GM19043 (cell line): Measurements from ENCODE around the gene LYG2.
"Not testable (repeated sequence)": the region's sequence is repeated elsewhere in the genome, so short reads cannot be mapped to it uniquely, and the experiment has no call there.

Experiments used
- ATAC-seq: cut with Tn5 transposase; IDR thresholded peaks from one replicate; pipeline ENCODE4 v1.9.1; 2021; ENCODE audit warnings: low read depth; ENCODE audit not compliant: unreplicated experiment

LYG2 gene

GRCh38 chr2:99255491-99256318 is at the start of gene LYG2:
LYG2 (minus strand) TSS chr2:99255666; CDS start chr2:99254260, 1,406 bp downstream.
- ATAC-seq = no peak

DNA sequence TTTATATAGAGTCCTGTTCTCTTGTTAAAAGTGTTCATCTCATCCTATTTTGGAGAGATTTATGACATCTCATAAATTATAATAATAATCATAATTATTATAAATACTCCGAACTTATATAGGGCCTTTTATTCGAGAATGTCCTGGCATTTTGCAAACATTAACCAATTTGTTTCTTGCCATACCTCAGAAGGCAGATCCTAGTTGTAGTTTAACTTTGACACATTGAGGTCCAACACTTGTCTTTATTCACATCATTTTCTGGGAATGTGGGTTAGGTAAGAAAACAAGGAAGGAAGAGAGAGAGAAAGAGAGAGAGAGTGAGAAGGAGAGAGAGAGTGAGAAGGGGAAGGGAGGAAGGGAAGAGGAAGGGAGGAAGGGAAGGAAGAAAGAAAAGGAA is 45.6 kb upstream of the LYG2 start, which contains the start of gene LYG1:
TSS of gene LYG1 (minus strand) at position 101 of the 400 bp plus-strand sequence. CDS start 5,527 bp downstream, outside the sequence.
- not testable (repeated sequence) for ATAC-seq

- ATAC-seq = no peak
Measured at GRCh38 chr2:99299580-99299979, 44.1 kb upstream of the LYG2 start.

- no peak for ATAC-seq
Measured at GRCh38 chr2:99297994-99298393, 42.5 kb upstream of the LYG2 start.

DNA sequence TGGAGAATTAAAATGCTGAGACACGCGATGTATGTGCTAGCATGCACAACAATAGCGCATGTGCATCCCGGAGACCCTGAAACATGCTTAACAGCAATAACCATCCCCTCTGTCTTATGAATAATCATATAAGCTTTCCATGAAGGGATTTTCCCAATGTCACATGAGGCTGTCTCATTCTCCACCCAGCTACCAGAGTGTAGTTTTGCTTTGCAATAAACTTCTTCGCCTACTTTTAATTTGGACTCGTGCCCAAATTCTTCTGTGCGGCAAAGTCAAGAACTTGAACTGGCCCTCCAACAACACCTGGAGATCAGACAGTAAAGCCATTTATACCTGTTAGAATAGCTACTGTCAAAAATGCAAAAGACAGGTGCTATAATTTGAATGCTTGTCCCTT is 30.1 kb upstream of the LYG2 start:
- ATAC-seq = no peak

- ATAC-seq = no peak
Measured at GRCh38 chr2:99279969-99280695, 24.7 kb upstream of the LYG2 start.

- no peak for ATAC-seq
Measured at GRCh38 chr2:99278793-99279291, 23.4 kb upstream of the LYG2 start.

DNA sequence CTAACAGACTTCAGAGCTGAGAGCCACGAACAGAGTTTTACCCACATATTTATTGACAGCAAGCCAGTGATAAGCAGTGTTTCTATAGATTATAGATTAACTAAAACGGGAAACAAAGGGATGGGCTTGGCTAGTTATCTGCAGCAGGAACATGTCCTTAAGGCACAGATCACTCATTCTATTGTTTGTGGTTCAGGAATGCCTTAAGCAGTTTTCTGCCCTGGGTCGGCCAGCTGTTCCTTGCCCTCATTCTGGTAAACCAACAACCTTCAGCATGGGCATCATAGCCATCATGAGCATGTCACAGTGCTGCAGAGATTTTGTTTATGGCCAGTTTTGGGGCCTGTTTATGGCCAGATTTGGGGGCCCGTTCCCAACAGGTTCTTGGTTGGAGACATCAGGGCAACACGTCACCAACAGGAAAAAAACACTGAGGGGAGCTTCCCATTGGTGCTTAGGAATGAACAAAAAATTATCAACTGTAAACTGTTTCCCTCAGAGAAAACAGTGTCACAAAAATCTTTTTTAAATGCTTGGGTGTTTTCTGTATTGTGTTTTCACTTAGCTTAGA is 22.8 kb upstream of the LYG2 start:
- not testable (repeated sequence) for ATAC-seq

GRCh38 chr2:99275882-99276281 is 20.4 kb upstream of the LYG2 start:
- no peak for ATAC-seq

- no peak for ATAC-seq
Measured at GRCh38 chr2:99261242-99261641, 5.8 kb upstream of the LYG2 start.

DNA sequence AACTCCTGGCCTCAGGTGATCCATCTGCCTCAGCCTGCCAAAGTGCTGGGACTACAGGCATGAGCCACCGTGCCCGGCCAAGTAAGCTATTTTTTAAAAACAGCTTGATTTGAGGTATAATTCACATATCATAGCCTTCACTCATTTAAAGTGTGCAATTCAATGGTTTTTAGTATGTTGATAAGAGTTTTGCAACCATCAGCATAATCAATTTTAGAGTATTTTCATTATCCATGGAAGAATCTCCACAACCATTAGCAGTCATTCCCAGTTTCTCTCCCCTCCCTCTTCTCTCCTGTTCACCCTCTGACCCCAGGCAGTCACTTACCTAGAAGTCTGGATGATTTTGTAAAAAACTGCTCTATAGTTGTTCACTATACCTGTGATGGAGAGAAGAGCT is 4.7 kb upstream of the LYG2 start:
- no peak for ATAC-seq

DNA sequence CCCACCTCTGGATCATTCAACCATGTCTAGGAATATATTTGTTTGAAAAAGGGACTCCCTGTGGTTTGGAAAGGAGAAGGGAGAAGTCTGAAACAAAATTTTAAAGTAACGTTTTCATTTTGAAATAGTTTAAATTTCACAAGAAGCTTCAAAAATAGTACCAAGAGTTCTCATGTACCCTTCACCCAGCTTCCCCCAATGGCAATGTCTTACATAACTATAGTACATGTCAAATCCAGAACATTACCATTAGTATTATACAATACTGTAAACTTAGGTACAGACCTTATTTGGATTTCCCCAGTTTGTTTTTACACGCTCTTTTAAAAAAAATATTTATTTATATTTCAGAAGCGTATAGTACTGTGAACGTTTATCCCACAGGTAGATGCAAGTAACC is 4.0 kb upstream of the LYG2 start:
- ATAC-seq = no peak

DNA sequence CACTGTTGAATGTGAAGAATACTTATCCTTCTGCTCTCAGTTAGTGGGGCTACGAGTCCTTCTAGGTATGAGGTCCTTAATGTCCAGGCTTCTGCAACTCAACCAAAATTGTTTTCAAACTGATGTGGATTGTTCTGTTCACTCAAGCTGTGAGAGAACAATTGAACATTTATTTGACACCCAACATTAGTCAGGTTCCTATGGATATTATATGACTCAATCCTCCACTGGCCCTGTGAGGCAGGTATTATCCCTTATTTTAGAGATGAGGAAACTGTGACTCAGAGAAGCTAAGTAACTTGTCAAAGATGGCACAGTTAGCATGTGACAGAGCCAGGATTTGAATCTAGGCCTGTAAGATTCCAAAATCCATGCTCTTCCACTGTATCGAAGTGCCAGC is 1.2 kb upstream of the LYG2 start:
- ATAC-seq = no peak

DNA sequence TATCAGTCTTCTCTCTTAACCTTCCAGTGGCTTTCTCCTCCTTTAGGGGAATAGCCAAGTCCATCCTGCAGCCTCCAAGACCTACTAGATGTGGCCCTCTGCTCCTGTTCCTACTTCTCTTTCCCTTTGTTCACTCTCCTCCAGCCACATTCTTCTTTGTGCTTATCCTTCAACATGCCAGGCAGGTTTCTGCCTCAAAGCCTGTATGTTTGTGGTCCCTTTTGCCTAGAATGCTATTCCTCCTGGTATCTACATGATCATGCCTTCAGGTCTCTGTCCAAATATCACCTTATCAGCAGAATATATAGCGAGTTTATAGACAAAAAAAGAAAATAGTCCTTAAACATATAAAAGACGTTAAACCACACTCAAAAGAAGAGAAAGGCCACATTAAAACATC is 5.5 kb downstream of the LYG2 start:
- ATAC-seq = no peak

DNA sequence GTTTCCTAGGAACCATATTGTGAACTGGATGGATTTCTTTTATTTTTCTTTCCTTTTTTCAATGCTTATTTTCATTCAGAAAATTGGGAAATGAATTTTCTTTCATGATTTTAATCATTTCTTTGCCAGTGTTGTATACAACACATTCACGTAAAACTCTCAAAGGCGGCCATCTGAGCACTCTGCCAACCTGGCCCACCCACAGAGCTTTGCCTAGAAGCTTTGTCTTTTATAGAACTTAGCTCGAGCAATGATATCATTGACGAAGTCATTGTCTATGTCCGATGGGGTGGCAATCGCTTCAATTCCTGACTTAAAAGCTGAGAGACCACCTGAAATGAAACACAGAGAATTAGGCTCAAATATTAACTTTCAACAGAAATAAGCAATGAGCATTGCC is 13.3 kb downstream of the LYG2 start:
- ATAC-seq = no peak

DNA sequence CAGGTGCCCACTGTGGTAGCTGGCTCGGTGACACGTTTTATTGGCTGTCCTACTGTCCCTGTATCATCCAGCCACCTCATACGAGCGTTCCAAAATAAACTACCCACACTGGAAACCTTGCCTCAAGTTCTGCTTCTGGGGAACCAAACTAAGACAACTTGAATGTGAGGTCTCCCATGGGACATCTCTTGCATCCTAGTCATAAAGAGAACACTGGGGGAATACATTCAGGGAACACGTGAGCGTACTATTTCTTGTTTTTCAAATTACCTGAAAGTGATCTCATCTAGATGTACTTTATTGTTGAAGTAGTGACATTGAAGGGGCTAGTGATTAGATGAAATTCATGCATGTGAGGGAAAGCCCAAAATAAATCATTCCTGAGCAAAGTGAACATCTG is 15.0 kb downstream of the LYG2 start:
- no peak for ATAC-seq

DNA sequence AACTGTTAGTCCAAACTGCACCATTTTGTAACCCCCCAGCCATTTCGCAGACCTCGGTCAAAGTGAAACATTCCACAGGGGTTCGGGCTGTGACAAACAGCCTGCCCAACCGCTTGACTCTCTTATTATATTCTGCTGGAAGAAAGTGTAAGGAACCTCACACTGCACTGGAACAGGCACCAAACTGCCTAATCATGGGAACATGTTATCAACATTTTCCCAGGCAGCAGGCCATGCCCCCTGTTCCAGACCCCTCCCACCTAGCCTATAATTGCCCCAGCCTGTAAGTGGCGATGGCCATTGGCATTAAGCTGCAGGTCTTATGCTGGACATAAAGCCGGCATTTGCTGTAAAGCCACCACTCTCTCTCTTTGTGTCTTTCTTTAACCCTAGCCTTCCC is 16.9 kb downstream of the LYG2 start:
- ATAC-seq = no peak

GRCh38 chr2:99233177-99233576 is 22.3 kb downstream of the LYG2 start:
- ATAC-seq = not testable (repeated sequence)

GRCh38 chr2:99217929-99218501 is 37.5 kb downstream of the LYG2 start:
- no peak for ATAC-seq

GRCh38 chr2:99216096-99216495 is 39.4 kb downstream of the LYG2 start:
- ATAC-seq = no peak

DNA sequence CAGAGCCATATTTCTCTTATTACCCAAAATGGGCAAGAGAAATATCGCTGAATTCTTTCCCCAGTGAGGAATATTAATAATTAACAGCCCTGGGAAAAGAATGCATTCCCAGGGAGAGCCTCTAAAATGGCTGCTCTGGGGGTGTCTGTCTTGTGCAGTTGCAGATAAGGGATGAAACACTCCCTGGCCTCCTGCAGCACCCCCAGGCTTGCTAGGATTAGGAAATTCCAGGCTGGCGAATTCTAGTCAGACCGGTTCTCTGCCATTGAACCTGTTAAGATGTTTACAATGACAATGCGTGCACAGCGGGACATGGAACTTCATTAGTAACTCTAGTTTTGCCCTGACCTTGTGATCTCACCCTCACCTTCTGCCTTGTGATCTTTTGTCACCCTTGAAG is 50.0 kb downstream of the LYG2 start:
- no peak for ATAC-seq
